Uterus (tissue), 4 donors: ENCODE data around the gene KRT8. TPM values are rescaled to one million over a fixed set of nuclear protein-coding genes. Genes with fewer than 3 reads are reported as not detected.
"Not testable (repeated sequence)": the region's sequence is repeated elsewhere in the genome, so short reads cannot be mapped to it uniquely, and the experiment has no call there.

ENCODE experiments used
- DNase-seq, 2 donors: peaks; one replicate each; pipeline ENCODE4 v3.0.0-alpha.2; 2019 to 2020
- H3K27ac ChIP-seq, 2 donors: fragments of 200-600 bp; sonication (generic); 1 replicate in 1 of 2; 2 replicates in 1 of 2; pipeline ENCODE4 v1.5.1; 2016 to 2018
- H3K27me3 ChIP-seq, 2 donors: fragments of 200-600 bp; sonication (generic); one replicate each; pipeline ENCODE4 v1.5.1; 2018 to 2019; ENCODE audit warnings: control low read depth in 1 of 2
- H3K36me3 ChIP-seq, 2 donors: fragments of 200-600 bp; sonication (generic); one replicate each; pipeline ENCODE4 v1.5.1; 2019; ENCODE audit warnings: control low read depth in 1 of 2
- H3K4me1 ChIP-seq, 2 donors: fragments of 200-600 bp; sonication (generic); one replicate each; pipeline ENCODE4 v1.5.1; 2018 to 2019; ENCODE audit warnings: control low read depth in 1 of 2
- H3K4me3 ChIP-seq, 2 donors: fragments of 200-600 bp; sonication (generic); 1 replicate in 1 of 2; 2 replicates in 1 of 2; pipeline ENCODE4 v1.5.1; 2018 to 2019; ENCODE audit warnings: mild to moderate bottlenecking in 1 of 2
- H3K9me3 ChIP-seq, 2 donors: fragments of 200-600 bp; sonication (generic); one replicate each; pipeline ENCODE4 v1.5.1; 2019; ENCODE audit warnings: control low read depth in 1 of 2
- POLR2A ChIP-seq, 2 donors: fragments of 450-650 bp; IDR thresholded peaks; one replicate each; pipeline ENCODE4 v1.6.1; 2016; ENCODE audit warnings: antibody characterized with exemption in 2 of 2, mild to moderate bottlenecking in 1 of 2, moderate library complexity in 1 of 2
- intact Hi-C: fragments of 100-400 bp; cut with DNase I; formaldehyde crosslinking; loops from one replicate; pipeline ENCODE4 v1.15.1; 2023; ENCODE audit warnings: low total_unique reads
- total RNA-seq, 4 donors: library from RNA; depleted of rRNA in 3 of 4; stranded (reverse); fragments of >200 nt in 3 of 4; gene quantifications; one replicate each; pipeline versions ENCODE4 v1.1.0 to v1.2.4, GENCODE V29; 2014 to 2023
- TF ChIP-seq, protein P1 (sequence below), 4 experiments: fragments of 200-600 bp in 2 of 4; fragments of 450-650 bp in 2 of 4; sonication (generic) in 2 of 4; IDR thresholded peaks; one replicate each; pipeline ENCODE4 v1.5.1; 2016 to 2019; ENCODE audit warnings: antibody characterized with exemption in 4 of 4, mild to moderate bottlenecking in 2 of 4, moderate library complexity in 1 of 4
- donor health status: DM: yes; HTN: yes; CAD: no.

KRT8 gene
- 10 to 100 TPM in 3 of 4 donors, 1 to 10 TPM in 1; 9.1 to 46.2 (median 36.5) TPM for total RNA-seq

GRCh38 chr12:52904509-52905300 lies at the start of gene KRT8:
KRT8 (minus strand) TSS chr12:52905076; CDS start chr12:52904981, 95 bp downstream.
- H3K27me3 ChIP-seq, H3K36me3 ChIP-seq, intact Hi-C loops, H3K4me1 ChIP-seq, H3K9me3 ChIP-seq: not testable (repeated sequence)
- peak in 1 of 2 donors; percentile 55 for TF ChIP-seq POLR2A (IDR thresholded peaks at IDR 0.05)
- Histone ChIP-seq H3K27ac (peak within 1 kb of the TSS; percentile 69 to 83), H3K4me3 (peak within 1 kb of the TSS in 1 of 2 donors; percentile 48)
- DNase-seq: peak in 1 of 2 donors; percentile 58

DNA sequence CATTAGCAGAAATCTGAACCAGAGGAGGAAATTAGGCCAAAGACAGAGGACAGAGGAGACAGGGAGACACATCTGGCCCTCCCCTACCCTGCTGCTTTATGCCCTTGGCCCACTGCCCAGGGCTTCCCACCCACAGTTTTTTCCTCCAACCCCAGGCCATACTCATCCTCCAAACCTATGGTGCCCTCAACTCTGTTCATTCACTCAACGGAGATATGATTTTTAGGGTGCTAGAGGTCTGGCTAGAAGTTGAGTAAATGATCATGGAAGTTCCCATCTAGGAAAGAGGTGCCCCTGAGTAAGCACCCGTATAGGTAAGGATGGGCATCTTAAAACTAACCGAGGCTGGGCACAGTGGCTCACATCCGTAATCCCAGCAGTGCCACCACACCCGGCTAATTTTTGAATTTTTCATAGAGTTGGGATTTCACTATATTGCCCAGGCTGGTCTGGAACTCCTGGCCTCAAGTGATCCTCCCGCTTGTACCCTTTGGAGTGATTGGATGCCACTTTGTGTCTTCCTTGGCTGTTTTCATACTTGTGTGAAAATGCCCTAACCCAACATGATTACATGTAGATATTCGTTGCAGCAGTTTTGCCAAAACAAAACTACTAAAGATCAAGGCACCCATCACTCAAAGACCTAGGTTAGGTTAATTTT lies 48.4 kb upstream of the KRT8 start:
- DNase-seq: no peak
- H3K4me1 ChIP-seq: no peaks in the 10 kb centered on the region
- H3K9me3 ChIP-seq: no peaks in the 10 kb centered on the region
- intact Hi-C loops: no loop called here
- no peak overlapping the region for H3K4me3 ChIP-seq
- H3K27me3 ChIP-seq: no peaks in the 10 kb centered on the region
- no peaks in the 10 kb centered on the region for H3K36me3 ChIP-seq
- TF ChIP-seq, protein P1, sequence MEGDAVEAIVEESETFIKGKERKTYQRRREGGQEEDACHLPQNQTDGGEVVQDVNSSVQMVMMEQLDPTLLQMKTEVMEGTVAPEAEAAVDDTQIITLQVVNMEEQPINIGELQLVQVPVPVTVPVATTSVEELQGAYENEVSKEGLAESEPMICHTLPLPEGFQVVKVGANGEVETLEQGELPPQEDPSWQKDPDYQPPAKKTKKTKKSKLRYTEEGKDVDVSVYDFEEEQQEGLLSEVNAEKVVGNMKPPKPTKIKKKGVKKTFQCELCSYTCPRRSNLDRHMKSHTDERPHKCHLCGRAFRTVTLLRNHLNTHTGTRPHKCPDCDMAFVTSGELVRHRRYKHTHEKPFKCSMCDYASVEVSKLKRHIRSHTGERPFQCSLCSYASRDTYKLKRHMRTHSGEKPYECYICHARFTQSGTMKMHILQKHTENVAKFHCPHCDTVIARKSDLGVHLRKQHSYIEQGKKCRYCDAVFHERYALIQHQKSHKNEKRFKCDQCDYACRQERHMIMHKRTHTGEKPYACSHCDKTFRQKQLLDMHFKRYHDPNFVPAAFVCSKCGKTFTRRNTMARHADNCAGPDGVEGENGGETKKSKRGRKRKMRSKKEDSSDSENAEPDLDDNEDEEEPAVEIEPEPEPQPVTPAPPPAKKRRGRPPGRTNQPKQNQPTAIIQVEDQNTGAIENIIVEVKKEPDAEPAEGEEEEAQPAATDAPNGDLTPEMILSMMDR (IDR thresholded peaks at IDR 0.05): no peak
- TF ChIP-seq POLR2A (IDR thresholded peaks at IDR 0.05): no peak
- H3K27ac ChIP-seq: no peak overlapping the region

DNA sequence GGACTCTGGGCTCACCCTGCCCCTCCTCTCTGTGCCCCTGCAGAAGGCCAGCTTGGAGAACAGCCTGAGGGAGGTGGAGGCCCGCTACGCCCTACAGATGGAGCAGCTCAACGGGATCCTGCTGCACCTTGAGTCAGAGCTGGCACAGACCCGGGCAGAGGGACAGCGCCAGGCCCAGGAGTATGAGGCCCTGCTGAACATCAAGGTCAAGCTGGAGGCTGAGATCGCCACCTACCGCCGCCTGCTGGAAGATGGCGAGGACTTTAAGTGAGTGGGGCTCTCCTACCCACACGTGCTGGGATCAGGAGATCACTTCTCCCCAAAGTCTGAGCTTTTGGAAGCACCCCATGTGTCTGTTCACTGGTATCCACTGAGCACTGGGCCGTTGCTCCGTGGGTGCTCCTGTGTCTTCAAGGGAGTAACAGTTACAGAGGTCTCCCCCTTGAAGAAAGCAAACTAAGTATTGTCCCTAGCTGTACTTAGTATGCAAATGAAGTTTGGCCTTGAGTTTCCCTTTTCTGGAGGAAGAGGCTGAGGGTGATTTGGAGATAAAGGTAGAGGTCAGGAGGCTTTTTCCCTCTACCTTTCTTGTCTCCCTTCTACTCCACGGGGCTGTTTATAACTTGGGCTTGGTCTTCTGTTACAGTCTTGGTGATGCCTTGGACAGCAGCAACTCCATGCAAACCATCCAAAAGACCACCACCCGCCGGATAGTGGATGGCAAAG lies 47.4 kb upstream of the KRT8 start:
- H3K27ac ChIP-seq: no peak overlapping the region
- no peaks in the 10 kb centered on the region for H3K9me3 ChIP-seq
- TF ChIP-seq, protein P1 (IDR thresholded peaks at IDR 0.05): no peak
- no peak for TF ChIP-seq POLR2A (IDR thresholded peaks at IDR 0.05)
- no peak for DNase-seq
- H3K4me1 ChIP-seq: no peaks in the 10 kb centered on the region
- intact Hi-C loops: no loop called here
- H3K27me3 ChIP-seq: no peaks in the 10 kb centered on the region
- no peaks in the 10 kb centered on the region for H3K36me3 ChIP-seq
- no peak overlapping the region for H3K4me3 ChIP-seq

GRCh38 chr12:52951640-52952039 lies 46.8 kb upstream of the KRT8 start:
- Histone ChIP-seq H3K27ac (no peak overlapping the region), H3K4me1 (no peaks in the 10 kb centered on the region), H3K4me3 (no peak overlapping the region), H3K9me3 (no peaks in the 10 kb centered on the region), H3K27me3 (no peaks in the 10 kb centered on the region), H3K36me3 (no peaks in the 10 kb centered on the region)
- no peak for DNase-seq
- TF ChIP-seq, protein P1 (IDR thresholded peaks at IDR 0.05): no peak
- no peak for TF ChIP-seq POLR2A (IDR thresholded peaks at IDR 0.05)
- intact Hi-C loops: no loop called here

GRCh38 chr12:52951126-52951525 lies 46.2 kb upstream of the KRT8 start:
- intact Hi-C loops: no loop called here
- Histone ChIP-seq H3K4me1 (no peaks in the 10 kb centered on the region), H3K9me3 (no peaks in the 10 kb centered on the region), H3K27ac (no peak overlapping the region), H3K4me3 (no peak overlapping the region), H3K27me3 (no peaks in the 10 kb centered on the region), H3K36me3 (no peaks in the 10 kb centered on the region)
- no peak for DNase-seq
- TF ChIP-seq, protein P1 (IDR thresholded peaks at IDR 0.05): no peak
